GM12892 (cell line): ENCODE measurements around the gene DISP2.

Experiments used
- DNase-seq: peaks from one replicate; pipeline ENCODE4 v3.0.0; 2011; ENCODE audit not compliant: insufficient read length
- FAIRE-seq: peaks from 2 replicates; lab custom pipeline; 2011; peaks lifted over from hg19 to GRCh38; lab: Jason Lieb, UNC
- POLR2A ChIP-seq: IDR thresholded peaks from 2 replicates; pipeline ENCODE4 v1.6.1; 2011; ENCODE audit warnings: low read depth, low read length, control low read depth
- POLR2AphosphoS5 ChIP-seq: IDR thresholded peaks from 2 replicates; pipeline ENCODE4 v1.6.1; 2011; ENCODE audit warnings: low read depth, low read length, control low read depth
- TAF1 ChIP-seq: IDR thresholded peaks from 2 replicates; pipeline ENCODE4 v1.6.1; 2011; ENCODE audit warnings: low read depth, mild to moderate bottlenecking, control low read depth, low read length, borderline replicate concordance

Gene DISP2

GRCh38 chr15:40360015-40360414 is 2.0 kb downstream of the DISP2 start:
- TF ChIP-seq TAF1 (no peak), POLR2AphosphoS5 (no peak), POLR2A (no peak)
- DNase-seq (no peak), FAIRE-seq (no peak)

GRCh38 chr15:40361640-40362039 is 3.6 kb downstream of the DISP2 start:
- FAIRE-seq (no peak), DNase-seq (no peak)
- TF ChIP-seq TAF1: no peak
- no peak for TF ChIP-seq POLR2AphosphoS5
- no peak for TF ChIP-seq POLR2A

- FAIRE-seq (no peak), DNase-seq (no peak)
- no peak for TF ChIP-seq TAF1
- no peak for TF ChIP-seq POLR2AphosphoS5
- TF ChIP-seq POLR2A: no peak
Measured at GRCh38 chr15:40363611-40364010, 5.6 kb downstream of the DISP2 start.

GRCh38 chr15:40364251-40364650 is 6.2 kb downstream of the DISP2 start:
- DNase-seq (no peak), FAIRE-seq (no peak)
- TF ChIP-seq POLR2A (no peak), POLR2AphosphoS5 (no peak), TAF1 (no peak)

- FAIRE-seq: no peak
- DNase-seq: no peak
- TF ChIP-seq POLR2A (no peak), POLR2AphosphoS5 (no peak)
Measured at GRCh38 chr15:40365016-40365415, 7.0 kb downstream of the DISP2 start.

- DNase-seq (no peak), FAIRE-seq (no peak)
- TF ChIP-seq TAF1: no peak
- no peak for TF ChIP-seq POLR2A
- TF ChIP-seq POLR2AphosphoS5: no peak
Measured at GRCh38 chr15:40365624-40366456, 7.8 kb downstream of the DISP2 start.

GRCh38 chr15:40366457-40367370 is 8.7 kb downstream of the DISP2 start:
- TF ChIP-seq POLR2A: no peak
- no peak for TF ChIP-seq POLR2AphosphoS5
- no peak for TF ChIP-seq TAF1
- no peak for DNase-seq
- FAIRE-seq: no peak

GRCh38 chr15:40367371-40367685 is 9.3 kb downstream of the DISP2 start:
- DNase-seq: no peak
- TF ChIP-seq TAF1 (no peak), POLR2A (no peak), POLR2AphosphoS5 (no peak)
- FAIRE-seq: no peak

- DNase-seq: peak; percentile 92
Measured at GRCh38 chr15:40367686-40368611, 9.9 kb downstream of the DISP2 start.

GRCh38 chr15:40368719-40369473 is 10.9 kb downstream of the DISP2 start:
- no peak for DNase-seq
- TF ChIP-seq POLR2AphosphoS5: no peak
- no peak for TF ChIP-seq TAF1
- no peak for TF ChIP-seq POLR2A
- FAIRE-seq: no peak

More at GRCh38 chr15:40367686-40368611, 9.9 kb downstream of the DISP2 start:
- TF ChIP-seq POLR2A: no peak
- no peak for TF ChIP-seq POLR2AphosphoS5
- no peak for TF ChIP-seq TAF1
- peak; percentile 90 for FAIRE-seq
